GM19438 (cell line): Measurements from ENCODE around the gene MRPS27.

Experiments
- ATAC-seq: cut with Tn5 transposase; IDR thresholded peaks from one replicate; pipeline ENCODE4 v1.9.1; 2021; ENCODE audit warnings: low read depth; ENCODE audit not compliant: unreplicated experiment

MRPS27 gene

DNA sequence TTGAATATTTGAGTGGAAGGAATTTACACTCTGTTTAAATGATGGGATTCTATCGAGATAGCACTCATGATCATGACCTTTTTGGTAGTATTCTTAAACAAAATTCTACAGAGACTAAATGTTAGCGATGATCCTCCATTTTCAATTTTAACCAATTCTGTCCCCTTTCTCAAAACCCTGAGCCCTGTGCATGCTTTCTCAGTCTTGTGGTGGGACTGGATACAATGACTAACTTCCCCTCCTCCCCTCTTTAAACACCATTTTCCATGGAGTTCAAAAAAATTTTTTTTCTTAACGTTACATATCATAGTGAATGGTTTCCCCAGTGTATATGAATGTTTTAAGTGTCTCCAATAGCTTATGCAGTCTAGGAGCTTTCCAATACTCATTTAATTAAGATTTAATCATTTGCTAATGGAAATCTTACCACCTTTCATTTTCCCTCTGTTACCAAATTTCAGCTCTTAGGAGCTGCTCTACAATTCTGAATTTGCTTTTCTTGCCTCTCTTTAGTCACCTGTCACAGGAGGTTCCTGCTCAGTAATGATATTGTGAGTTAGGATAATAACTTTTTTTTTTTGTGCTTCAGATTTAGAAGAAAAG, 111.6 kb downstream of the MRPS27 start:
- no peak for ATAC-seq

- no peak for ATAC-seq
These were observed 113.0 kb downstream of the MRPS27 start for GRCh38 chr5:72206994-72207393.

- no peak for ATAC-seq
These were observed 113.9 kb downstream of the MRPS27 start for GRCh38 chr5:72206160-72206559.

- no peak for ATAC-seq
These were observed 114.5 kb downstream of the MRPS27 start for GRCh38 chr5:72205431-72206009.

DNA sequence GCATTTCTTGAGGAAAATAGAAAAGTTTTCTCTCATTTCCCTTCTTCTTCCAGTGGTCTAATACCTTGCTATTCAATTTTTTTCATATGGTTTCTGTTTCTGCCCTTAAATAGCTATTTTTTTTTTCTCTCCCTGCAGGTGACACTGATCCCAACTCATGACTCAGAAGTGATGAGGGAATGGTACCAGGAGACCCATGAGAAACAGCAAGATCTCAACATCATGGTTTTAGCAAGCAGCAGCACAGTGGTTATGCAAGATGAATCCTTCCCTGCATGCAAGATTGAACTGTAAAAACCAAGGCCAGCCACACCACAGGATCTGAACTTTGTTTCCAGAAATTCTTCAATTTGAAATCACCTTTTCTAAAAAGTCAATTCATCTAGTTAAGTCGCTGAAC, 115.1 kb downstream of the MRPS27 start:
- ATAC-seq = no peak

DNA sequence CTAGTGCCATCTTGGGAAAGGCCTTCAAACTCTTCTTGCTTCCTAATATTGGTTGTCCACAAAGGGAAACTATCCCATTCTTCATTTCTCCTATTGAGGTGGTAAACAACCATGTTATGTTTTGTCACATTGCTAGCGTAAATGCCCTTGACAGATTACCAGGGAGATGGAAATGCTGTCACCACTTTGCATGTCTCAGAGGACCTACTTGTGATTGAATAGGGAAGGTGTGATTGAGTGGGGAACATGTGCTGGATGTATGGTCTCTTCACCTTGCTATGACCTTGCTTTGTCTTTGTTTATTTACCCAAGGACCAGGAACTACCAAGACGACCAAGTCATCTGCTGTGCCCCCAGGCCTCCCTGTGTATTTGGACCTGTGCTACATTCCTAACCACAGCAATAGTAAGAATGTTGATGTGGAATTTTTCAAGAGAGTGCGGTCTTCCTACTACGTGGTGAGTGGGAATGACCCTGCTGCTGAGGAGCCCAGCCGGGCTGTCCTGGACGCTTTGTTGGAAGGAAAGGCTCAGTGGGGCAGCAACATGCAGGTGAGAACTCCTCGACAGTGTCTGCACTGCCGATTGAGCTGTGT, 116.7 kb downstream of the MRPS27 start:
- no peak for ATAC-seq

- no peak for ATAC-seq
These were observed 117.7 kb downstream of the MRPS27 start for GRCh38 chr5:72202331-72202825.

- no peak for ATAC-seq
These were observed 120.4 kb downstream of the MRPS27 start for GRCh38 chr5:72199681-72200080.

DNA sequence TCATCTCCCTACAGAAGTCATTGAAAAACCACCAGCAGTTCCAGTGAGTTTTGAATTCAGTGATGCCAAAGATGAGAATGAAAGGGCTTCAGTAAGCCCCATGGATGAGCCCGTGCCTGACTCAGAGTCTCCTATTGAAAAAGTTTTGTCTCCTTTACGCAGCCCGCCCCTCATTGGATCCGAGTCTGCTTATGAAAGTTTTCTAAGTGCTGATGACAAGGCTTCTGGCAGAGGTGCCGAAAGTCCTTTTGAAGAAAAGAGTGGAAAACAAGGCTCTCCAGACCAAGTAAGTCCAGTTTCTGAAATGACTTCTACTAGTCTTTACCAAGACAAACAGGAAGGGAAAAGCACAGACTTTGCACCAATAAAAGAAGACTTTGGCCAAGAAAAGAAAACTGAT, 122.6 kb downstream of the MRPS27 start:
- ATAC-seq = no peak

DNA sequence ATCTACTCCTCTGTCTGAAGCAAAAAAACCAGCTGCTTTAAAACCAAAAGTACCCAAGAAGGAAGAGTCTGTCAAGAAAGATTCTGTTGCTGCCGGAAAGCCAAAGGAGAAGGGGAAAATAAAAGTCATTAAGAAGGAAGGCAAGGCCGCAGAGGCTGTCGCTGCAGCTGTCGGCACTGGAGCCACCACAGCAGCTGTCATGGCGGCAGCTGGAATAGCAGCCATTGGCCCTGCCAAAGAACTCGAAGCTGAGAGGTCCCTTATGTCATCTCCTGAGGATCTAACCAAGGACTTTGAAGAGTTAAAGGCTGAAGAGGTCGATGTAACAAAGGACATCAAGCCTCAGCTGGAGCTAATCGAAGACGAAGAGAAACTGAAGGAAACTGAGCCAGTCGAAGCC, 124.5 kb downstream of the MRPS27 start:
- ATAC-seq = no peak

- peak; percentile 96 for ATAC-seq
These were observed 125.2 kb downstream of the MRPS27 start for GRCh38 chr5:72194846-72195245.

DNA sequence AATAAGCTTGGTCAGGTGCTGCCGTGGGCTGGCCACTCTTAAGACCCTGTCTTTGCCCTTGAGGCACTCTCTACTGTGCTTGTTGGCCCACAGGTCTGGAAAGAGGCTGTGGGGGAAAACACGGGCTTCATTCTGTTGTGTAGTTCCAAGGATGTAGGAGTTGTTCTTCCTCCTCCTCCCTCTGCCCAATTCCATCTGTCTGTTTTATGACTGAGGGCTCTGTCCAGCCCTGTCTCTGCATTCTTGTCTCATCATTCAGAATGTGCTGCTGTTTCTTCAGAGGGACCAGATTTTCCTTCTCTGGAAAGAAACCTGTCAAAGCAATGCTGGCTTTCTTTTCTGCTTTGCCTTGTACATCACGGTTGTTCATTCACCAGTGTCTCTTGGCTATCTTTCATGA, 128.6 kb downstream of the MRPS27 start:
- ATAC-seq = no peak

GRCh38 chr5:72189146-72189545, 130.9 kb downstream of the MRPS27 start:
- ATAC-seq = no peak

- ATAC-seq = no peak
These were observed 131.9 kb downstream of the MRPS27 start for GRCh38 chr5:72188166-72188565.

- no peak for ATAC-seq
These were observed 132.5 kb downstream of the MRPS27 start for GRCh38 chr5:72187388-72188075.

GRCh38 chr5:72185496-72186329, 134.3 kb downstream of the MRPS27 start:
- ATAC-seq = no peak

GRCh38 chr5:72184408-72184807, 135.6 kb downstream of the MRPS27 start:
- ATAC-seq = no peak

DNA sequence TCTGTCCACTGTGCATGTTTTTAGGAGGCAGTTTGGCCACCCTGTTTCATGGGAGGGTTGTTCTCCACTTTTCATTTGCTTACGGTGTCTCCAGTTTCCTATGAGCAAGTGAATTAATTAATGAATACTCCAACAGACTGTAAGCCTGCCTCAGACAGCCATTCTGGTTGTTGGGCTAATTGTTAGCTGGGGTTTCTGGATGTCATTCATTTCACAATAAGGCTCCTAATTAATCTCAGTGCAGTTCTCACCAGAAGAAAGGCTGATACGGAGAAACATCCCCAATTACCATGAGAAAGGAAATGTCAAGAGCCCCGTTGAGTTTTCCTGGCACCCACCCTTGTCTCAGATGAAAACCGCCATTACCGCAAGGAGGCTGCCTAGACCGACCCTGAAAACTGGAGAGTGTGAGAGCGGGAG, 136.9 kb downstream of the MRPS27 start:
- no peak for ATAC-seq

- no peak for ATAC-seq
These were observed 137.4 kb downstream of the MRPS27 start for GRCh38 chr5:72182686-72183085.

DNA sequence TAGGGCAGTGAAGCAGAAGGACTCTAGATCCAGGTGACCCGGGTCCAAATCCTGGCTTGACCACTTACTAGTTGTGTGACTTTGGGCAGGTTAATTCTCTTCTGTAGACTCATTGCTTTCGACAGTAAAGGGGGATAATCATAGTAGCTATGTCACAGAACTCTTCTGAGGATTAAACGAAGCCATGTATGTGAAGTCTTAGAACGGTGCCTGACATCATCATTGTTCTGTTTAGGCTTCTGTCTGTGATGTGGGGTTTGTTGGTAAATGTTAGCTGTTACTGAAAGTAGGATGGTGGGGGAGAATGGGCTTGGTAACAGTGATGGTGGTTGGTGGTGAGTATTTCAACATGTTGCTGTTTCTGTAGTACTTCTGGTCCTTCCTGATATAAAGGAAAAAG, 139.1 kb downstream of the MRPS27 start:
- ATAC-seq = no peak
